Kidney (tissue), 14 donors: ENCODE results near the gene SUSD4. TPM values are rescaled to one million over a fixed set of nuclear protein-coding genes. Genes with fewer than 3 reads are reported as not detected.

Experiments
- DNase-seq, 5 donors: peaks; one replicate each; pipeline ENCODE4 v3.0.0-alpha.2; 2013 to 2020
- FAIRE-seq: peaks from 2 replicates; lab custom pipeline; 2012; peaks lifted over from hg19 to GRCh38; lab: Jason Lieb, UNC
- H3K27ac ChIP-seq, 2 donors: one replicate each; pipeline ENCODE4 v1.7.0; 2013; ENCODE audit warnings: low read depth in 2 of 2, low read length in 2 of 2, inconsistent platforms in 1 of 2
- H3K27me3 ChIP-seq: one replicate; pipeline ENCODE4 v1.7.1; 2013; ENCODE audit warnings: low read length, inconsistent platforms; ENCODE audit not compliant: control insufficient read depth, insufficient read depth
- H3K36me3 ChIP-seq, 3 donors: one replicate each; pipeline versions ENCODE4 v1.7.0 to v1.7.1; 2013; ENCODE audit warnings: low read length in 3 of 3, control low read depth in 1 of 3, inconsistent platforms in 1 of 3; ENCODE audit not compliant: insufficient read depth in 3 of 3, control insufficient read depth in 2 of 3
- H3K4me1 ChIP-seq, 3 donors: one replicate each; pipeline versions ENCODE4 v1.7.0 to v1.7.1; 2013; ENCODE audit warnings: low read length in 3 of 3, inconsistent platforms in 1 of 3, low read depth in 1 of 3; ENCODE audit not compliant: control insufficient read depth in 2 of 3, insufficient read depth in 2 of 3
- H3K4me3 ChIP-seq, 3 donors: one replicate each; pipeline versions ENCODE4 v1.7.0 to v1.8.1; 2013; ENCODE audit warnings: low read length in 3 of 3, control low read depth in 1 of 3, inconsistent platforms in 1 of 3
- H3K9ac ChIP-seq, 3 donors: one replicate each; pipeline versions ENCODE4 v1.7.0 to v1.7.1; 2013; ENCODE audit warnings: low read length in 3 of 3, control low read depth in 1 of 3, inconsistent platforms in 1 of 3
- H3K9me3 ChIP-seq, 3 donors: one replicate each; pipeline versions ENCODE4 v1.7.0 to v1.7.1; 2013; ENCODE audit warnings: low read length in 3 of 3, control low read depth in 1 of 3, inconsistent platforms in 1 of 3; ENCODE audit not compliant: control insufficient read depth in 2 of 3, insufficient read depth in 1 of 3
- intact Hi-C: fragments of 100-400 bp; cut with DNase I; formaldehyde crosslinking; loops from one replicate; pipeline ENCODE4 v1.11.1; 2022
- polyA plus RNA-seq: library from polyadenylated mRNA; stranded (reverse); fragments of 350-450 nt; fragmentation: Illumina TruSeq; extraction: RNeasy Lipid Tissue Mini Kit (QIAGEN cat#74804); gene quantifications from one replicate; pipeline ENCODE4 v1.2.3, GENCODE V29; 2014; ENCODE audit warnings: low read depth, low replicate concordance; ENCODE audit not compliant: insufficient read depth
- total RNA-seq: library from RNA; stranded (reverse); fragmentation: NEBNext Ultra II Directional; extraction: Animal tissue kit (Norgen Biotek cat#: 25700); gene quantifications from one replicate; pipeline ENCODE4 v1.2.1, GENCODE V29; 2021
- TF ChIP-seq, protein P1 (sequence below): IDR thresholded peaks from 3 replicates; pipeline ENCODE4 v1.5.1; 2012; ENCODE audit warnings: mild to moderate bottlenecking, moderate library complexity, borderline replicate concordance; ENCODE audit not compliant: insufficient read depth; ENCODE audit errors: extremely low read depth
- donor health status: control.
- donor health status: control.
- donor health status: control.
- donor health status: control.
- donor health status: control.
- donor health status: DM: yes; HTN: yes; CAD: no.
- donor health status: Normal renal cell carcinoma (clear cell type).

Gene SUSD4
- total and polyA plus RNA-seq, 2 donors from 2014 or later: 14.0 to 23.7 TPM

DNA sequence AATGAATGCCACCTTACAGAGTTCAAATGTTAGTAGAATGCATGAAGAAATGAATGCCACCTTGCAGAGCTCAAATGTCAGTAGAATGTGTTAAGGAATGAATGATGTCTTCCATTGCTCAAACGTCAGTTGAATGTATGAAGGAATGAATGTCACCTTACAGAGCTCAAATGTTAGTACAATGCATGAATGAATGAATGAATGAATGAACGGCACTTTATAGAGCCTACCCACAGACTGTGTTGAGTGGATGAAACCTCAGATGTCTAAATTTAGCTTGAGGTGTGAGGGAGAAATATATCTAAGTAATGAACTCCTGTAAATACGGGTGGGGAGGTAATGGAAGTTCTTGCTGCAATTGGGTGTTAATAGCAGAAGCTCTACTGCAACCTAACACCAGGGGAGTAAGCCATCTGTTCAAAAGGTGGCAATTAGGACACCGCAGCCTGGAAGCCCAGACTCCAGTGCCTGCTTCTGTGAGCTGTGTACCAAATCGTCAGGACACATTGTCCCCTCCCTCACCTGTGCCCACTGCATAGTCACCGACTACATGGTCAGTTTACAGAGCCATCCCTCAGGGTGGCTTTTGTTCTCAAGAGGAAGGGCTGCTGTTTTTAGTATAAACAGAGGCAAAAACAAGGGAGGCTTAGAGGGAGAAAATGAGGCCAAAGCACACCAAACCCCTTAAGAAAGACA, 26.7 kb downstream of the SUSD4 start:
- FAIRE-seq: no peak
- no peaks in the 10 kb centered on the region for H3K27me3 ChIP-seq
- no peak for DNase-seq
- peaks cover 0 to 2% (median 0%) of the 10 kb centered on the region in 3 donors for H3K9me3 ChIP-seq
- peaks cover 0 to 14% (median 2%) of the 10 kb centered on the region in 3 donors for H3K4me1 ChIP-seq
- no peak overlapping the region for H3K4me3 ChIP-seq
- intact Hi-C loops: no loop called here
- TF ChIP-seq, protein P1, sequence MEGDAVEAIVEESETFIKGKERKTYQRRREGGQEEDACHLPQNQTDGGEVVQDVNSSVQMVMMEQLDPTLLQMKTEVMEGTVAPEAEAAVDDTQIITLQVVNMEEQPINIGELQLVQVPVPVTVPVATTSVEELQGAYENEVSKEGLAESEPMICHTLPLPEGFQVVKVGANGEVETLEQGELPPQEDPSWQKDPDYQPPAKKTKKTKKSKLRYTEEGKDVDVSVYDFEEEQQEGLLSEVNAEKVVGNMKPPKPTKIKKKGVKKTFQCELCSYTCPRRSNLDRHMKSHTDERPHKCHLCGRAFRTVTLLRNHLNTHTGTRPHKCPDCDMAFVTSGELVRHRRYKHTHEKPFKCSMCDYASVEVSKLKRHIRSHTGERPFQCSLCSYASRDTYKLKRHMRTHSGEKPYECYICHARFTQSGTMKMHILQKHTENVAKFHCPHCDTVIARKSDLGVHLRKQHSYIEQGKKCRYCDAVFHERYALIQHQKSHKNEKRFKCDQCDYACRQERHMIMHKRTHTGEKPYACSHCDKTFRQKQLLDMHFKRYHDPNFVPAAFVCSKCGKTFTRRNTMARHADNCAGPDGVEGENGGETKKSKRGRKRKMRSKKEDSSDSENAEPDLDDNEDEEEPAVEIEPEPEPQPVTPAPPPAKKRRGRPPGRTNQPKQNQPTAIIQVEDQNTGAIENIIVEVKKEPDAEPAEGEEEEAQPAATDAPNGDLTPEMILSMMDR: no peak
- no peak overlapping the region for H3K27ac ChIP-seq
- no peaks in the 10 kb centered on the region for H3K36me3 ChIP-seq
- H3K9ac ChIP-seq: no peak overlapping the region

DNA sequence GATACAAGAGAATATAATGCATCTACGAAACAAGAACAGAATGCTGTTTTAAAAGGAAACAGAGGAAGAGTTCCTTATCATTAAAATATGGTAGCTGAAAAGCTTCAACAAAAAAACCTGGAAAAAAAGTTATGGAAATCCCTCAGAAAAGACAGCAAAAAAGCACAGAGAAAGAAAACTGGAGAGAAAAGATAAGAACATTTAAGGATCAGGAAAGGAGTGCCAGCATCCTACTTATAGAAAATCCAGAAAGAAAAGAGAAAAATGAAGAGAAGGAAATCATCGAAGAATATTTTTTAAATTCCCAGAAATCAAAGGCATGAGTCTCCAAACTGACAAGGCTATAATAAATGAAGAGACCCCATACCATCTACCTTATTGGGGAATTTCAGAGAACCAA, 29.8 kb downstream of the SUSD4 start:
- no peak overlapping the region for H3K9ac ChIP-seq
- H3K27me3 ChIP-seq: no peaks in the 10 kb centered on the region
- TF ChIP-seq, protein P1: no peak
- H3K4me1 ChIP-seq: peaks cover 2 to 16% (median 10%) of the 10 kb centered on the region in 3 donors
- no peak for FAIRE-seq
- DNase-seq: no peak
- H3K9me3 ChIP-seq: peaks cover 0 to 2% (median 0%) of the 10 kb centered on the region in 3 donors
- intact Hi-C loops: no loop called here
- H3K36me3 ChIP-seq: no peaks in the 10 kb centered on the region
- H3K27ac ChIP-seq: no peak overlapping the region
- no peak overlapping the region for H3K4me3 ChIP-seq

DNA sequence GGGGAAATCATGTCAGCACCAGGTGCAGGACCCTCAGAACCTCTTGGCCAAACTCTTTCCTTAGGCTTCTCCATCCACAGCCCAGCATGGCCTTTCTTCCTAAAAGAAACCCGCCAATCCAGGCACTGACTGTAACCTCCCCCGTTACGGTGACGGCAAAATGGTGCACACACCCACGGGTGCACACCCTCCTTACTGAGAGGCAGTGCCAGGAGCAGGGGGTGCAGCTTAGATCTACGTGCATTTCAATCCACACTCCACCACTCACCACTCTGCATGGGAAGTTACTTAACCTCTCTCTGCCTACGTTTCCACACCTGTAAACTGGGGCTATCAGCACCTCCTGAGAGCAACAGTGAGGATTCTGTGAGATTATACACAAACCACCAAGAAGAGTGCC, 31.0 kb downstream of the SUSD4 start:
- no peak overlapping the region for H3K9ac ChIP-seq
- H3K4me1 ChIP-seq: peaks cover 2 to 16% (median 14%) of the 10 kb centered on the region in 3 donors
- TF ChIP-seq, protein P1: no peak
- intact Hi-C loops: no loop called here
- FAIRE-seq: no peak
- H3K27ac ChIP-seq: no peak overlapping the region
- no peak for DNase-seq
- peaks cover 0 to 2% (median 0%) of the 10 kb centered on the region in 3 donors for H3K9me3 ChIP-seq
- no peaks in the 10 kb centered on the region for H3K27me3 ChIP-seq
- no peak overlapping the region for H3K4me3 ChIP-seq
- no peaks in the 10 kb centered on the region for H3K36me3 ChIP-seq
